Astrocyte (in vitro differentiated cells and primary cell): ENCODE data around the gene PARD3B. TPM values are rescaled to one million over a fixed set of nuclear protein-coding genes. Genes with fewer than 3 reads are reported as not detected.

Source experiments
- DNase-seq: peaks from one replicate; pipeline ENCODE4 v3.0.0-alpha.2; 2010; ENCODE audit warnings: low read depth
- FAIRE-seq: peaks from 2 replicates; lab custom pipeline; 2011; peaks lifted over from hg19 to GRCh38; lab: Jason Lieb, UNC
- H2AFZ ChIP-seq: 2 replicates; pipeline ENCODE4 v1.6.0; 2012; ENCODE audit warnings: low read depth, low read length, inconsistent platforms
- H3K27ac ChIP-seq: 2 replicates; pipeline ENCODE4 v1.5.1; 2011; ENCODE audit warnings: low read depth, low read length, inconsistent platforms
- H3K27me3 ChIP-seq: 2 replicates; pipeline ENCODE4 v1.6.0; 2011; ENCODE audit warnings: low read length, inconsistent platforms; ENCODE audit not compliant: insufficient read depth
- H3K36me3 ChIP-seq: 2 replicates; pipeline ENCODE4 v1.5.1; 2011; ENCODE audit warnings: low read length, inconsistent platforms; ENCODE audit not compliant: insufficient read depth
- H3K4me1 ChIP-seq: 2 replicates; pipeline ENCODE4 v1.5.1; 2011; ENCODE audit warnings: low read length, inconsistent platforms; ENCODE audit not compliant: insufficient read depth
- H3K4me2 ChIP-seq: 2 replicates; pipeline ENCODE4 v1.6.0; 2012; ENCODE audit warnings: low read length, inconsistent platforms
- H3K4me3 ChIP-seq: 2 replicates; pipeline ENCODE4 v1.5.1; 2011; ENCODE audit warnings: low read depth, mild to moderate bottlenecking, low read length, inconsistent platforms; ENCODE audit not compliant: insufficient read depth
- H3K79me2 ChIP-seq: 2 replicates; pipeline ENCODE4 v1.6.0; 2012; ENCODE audit warnings: mild to moderate bottlenecking, low read length, inconsistent platforms; ENCODE audit not compliant: insufficient read depth
- H3K9ac ChIP-seq: 2 replicates; pipeline ENCODE4 v1.6.0; 2012; ENCODE audit warnings: mild to moderate bottlenecking, low read length, inconsistent platforms
- H3K9me3 ChIP-seq: 2 replicates; pipeline ENCODE4 v1.5.1; 2012; ENCODE audit warnings: low read depth, mild to moderate bottlenecking, low read length, inconsistent platforms; ENCODE audit not compliant: insufficient read depth
- H4K20me1 ChIP-seq: 2 replicates; pipeline ENCODE4 v1.6.0; 2012; ENCODE audit warnings: low read length, inconsistent platforms; ENCODE audit not compliant: insufficient read depth
- H3K27ac Mint-ChIP-seq: one replicate; pipeline ENCODE4 v1.8.0; 2021; ENCODE audit warnings: mild to moderate bottlenecking, mixed read lengths; ENCODE audit not compliant: unreplicated experiment
- H3K27me3 Mint-ChIP-seq: one replicate; pipeline ENCODE4 v1.8.0; 2021; ENCODE audit warnings: low read depth, mixed read lengths; ENCODE audit not compliant: unreplicated experiment
- H3K36me3 Mint-ChIP-seq: one replicate; pipeline ENCODE4 v1.8.0; 2021; ENCODE audit warnings: low read depth, mixed read lengths; ENCODE audit not compliant: unreplicated experiment
- H3K4me1 Mint-ChIP-seq: one replicate; pipeline ENCODE4 v1.8.0; 2021; ENCODE audit warnings: low read depth, mixed read lengths; ENCODE audit not compliant: unreplicated experiment
- H3K4me3 Mint-ChIP-seq: one replicate; pipeline ENCODE4 v1.8.0; 2021; ENCODE audit warnings: mild to moderate bottlenecking, moderate library complexity, mixed read lengths; ENCODE audit not compliant: unreplicated experiment
- H3K9me3 Mint-ChIP-seq: one replicate; pipeline ENCODE4 v1.8.0; 2021; ENCODE audit warnings: mild to moderate bottlenecking, mixed read lengths; ENCODE audit not compliant: unreplicated experiment
- EZH2 ChIP-seq: IDR thresholded peaks from 2 replicates; pipeline ENCODE4 v1.6.1; 2012; ENCODE audit warnings: mild to moderate bottlenecking, low read length, inconsistent platforms; ENCODE audit not compliant: insufficient read depth
- total RNA-seq: library from RNA; stranded (reverse); gene quantifications from 2 replicates; pipeline ENCODE4 v1.2.1, GENCODE V29; 2021
- TF ChIP-seq, protein P1 (sequence below): IDR thresholded peaks from 2 replicates; pipeline ENCODE4 v1.5.1; 2011; ENCODE audit warnings: low read depth, mild to moderate bottlenecking, inconsistent platforms, low read length, moderate library complexity; ENCODE audit not compliant: insufficient read depth

PARD3B gene
- total RNA-seq, 1 donor from 2014 or later, result 6.5 TPM

DNA sequence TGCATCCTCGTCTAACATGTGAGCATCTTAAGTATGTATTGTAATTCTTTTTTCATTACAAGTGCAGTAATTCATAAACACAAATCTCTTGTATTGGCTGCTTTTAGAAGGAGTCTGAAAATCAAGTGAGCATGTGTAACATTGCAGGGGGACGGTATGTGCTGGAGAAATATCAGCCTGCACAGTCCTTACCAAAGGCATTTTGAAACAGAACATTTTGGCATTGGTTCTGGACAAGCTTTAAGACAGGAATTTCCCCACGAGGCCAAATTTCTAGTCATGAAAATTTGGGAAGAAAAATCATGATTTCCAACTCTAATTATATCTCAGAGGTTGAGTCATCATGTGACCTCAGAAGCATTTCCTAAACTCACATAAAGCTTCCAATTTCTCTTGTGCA, 1112.3 kb downstream of the PARD3B start:
- H2AFZ ChIP-seq, result no peak overlapping the region
- DNase-seq, result peak; percentile 59
- H3K36me3 ChIP-seq, result no peaks in the 10 kb centered on the region
- Mint-ChIP-seq H3K27ac (no peak overlapping the region), H3K36me3 (no peaks in the 10 kb centered on the region), H3K4me3 (no peak overlapping the region), H3K4me1 (peaks cover 28% of the 10 kb centered on the region), H3K9me3 (no peaks in the 10 kb centered on the region), H3K27me3 (no peaks in the 10 kb centered on the region)
- H4K20me1 ChIP-seq, result no peaks in the 10 kb centered on the region
- TF ChIP-seq, protein P1, sequence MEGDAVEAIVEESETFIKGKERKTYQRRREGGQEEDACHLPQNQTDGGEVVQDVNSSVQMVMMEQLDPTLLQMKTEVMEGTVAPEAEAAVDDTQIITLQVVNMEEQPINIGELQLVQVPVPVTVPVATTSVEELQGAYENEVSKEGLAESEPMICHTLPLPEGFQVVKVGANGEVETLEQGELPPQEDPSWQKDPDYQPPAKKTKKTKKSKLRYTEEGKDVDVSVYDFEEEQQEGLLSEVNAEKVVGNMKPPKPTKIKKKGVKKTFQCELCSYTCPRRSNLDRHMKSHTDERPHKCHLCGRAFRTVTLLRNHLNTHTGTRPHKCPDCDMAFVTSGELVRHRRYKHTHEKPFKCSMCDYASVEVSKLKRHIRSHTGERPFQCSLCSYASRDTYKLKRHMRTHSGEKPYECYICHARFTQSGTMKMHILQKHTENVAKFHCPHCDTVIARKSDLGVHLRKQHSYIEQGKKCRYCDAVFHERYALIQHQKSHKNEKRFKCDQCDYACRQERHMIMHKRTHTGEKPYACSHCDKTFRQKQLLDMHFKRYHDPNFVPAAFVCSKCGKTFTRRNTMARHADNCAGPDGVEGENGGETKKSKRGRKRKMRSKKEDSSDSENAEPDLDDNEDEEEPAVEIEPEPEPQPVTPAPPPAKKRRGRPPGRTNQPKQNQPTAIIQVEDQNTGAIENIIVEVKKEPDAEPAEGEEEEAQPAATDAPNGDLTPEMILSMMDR, result no peak
- TF ChIP-seq EZH2, result no peak
- H3K4me1 ChIP-seq, result peaks cover 20% of the 10 kb centered on the region
- peak; percentile 75 for FAIRE-seq
- H3K4me2 ChIP-seq, result no peak overlapping the region
- no peak overlapping the region for H3K27ac ChIP-seq
- H3K9ac ChIP-seq, result no peak overlapping the region
- no peaks in the 10 kb centered on the region for H3K79me2 ChIP-seq
- no peaks in the 10 kb centered on the region for H3K9me3 ChIP-seq
- no peaks in the 10 kb centered on the region for H3K27me3 ChIP-seq
- no peak overlapping the region for H3K4me3 ChIP-seq

DNA sequence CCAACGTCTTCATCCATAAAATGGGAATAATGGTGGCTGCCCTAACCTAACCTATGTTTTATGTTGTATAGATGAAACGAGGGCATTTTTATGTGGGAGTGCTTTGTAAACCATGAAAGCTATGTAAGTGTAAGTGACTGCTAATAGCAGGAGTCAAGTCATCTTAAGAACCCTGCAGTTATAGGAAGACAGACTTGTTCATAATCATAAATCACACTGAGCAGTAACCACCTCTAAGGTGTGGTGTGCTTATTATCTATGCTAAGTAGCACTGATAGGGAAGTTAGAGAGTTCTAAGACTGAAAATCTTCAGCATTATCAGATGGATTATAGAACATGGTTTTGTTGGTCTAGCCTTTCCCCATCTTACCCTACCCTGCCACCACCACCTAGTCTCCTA, 1112.8 kb downstream of the PARD3B start:
- no peaks in the 10 kb centered on the region for H4K20me1 ChIP-seq
- H3K4me1 Mint-ChIP-seq, result peaks cover 28% of the 10 kb centered on the region
- peaks cover 20% of the 10 kb centered on the region for H3K4me1 ChIP-seq
- no peak overlapping the region for H3K4me2 ChIP-seq
- H3K36me3 Mint-ChIP-seq, result no peaks in the 10 kb centered on the region
- TF ChIP-seq EZH2, result no peak
- TF ChIP-seq, protein P1, result no peak
- no peaks in the 10 kb centered on the region for H3K36me3 ChIP-seq
- H3K9ac ChIP-seq, result no peak overlapping the region
- DNase-seq (no peak), FAIRE-seq (no peak)
- no peaks in the 10 kb centered on the region for H3K9me3 ChIP-seq
- no peaks in the 10 kb centered on the region for H3K27me3 ChIP-seq
- no peak overlapping the region for H2AFZ ChIP-seq
- no peak overlapping the region for H3K4me3 Mint-ChIP-seq
- no peak overlapping the region for H3K27ac Mint-ChIP-seq
- no peak overlapping the region for H3K27ac ChIP-seq
- no peaks in the 10 kb centered on the region for H3K27me3 Mint-ChIP-seq
- H3K79me2 ChIP-seq, result no peaks in the 10 kb centered on the region
- H3K4me3 ChIP-seq, result no peak overlapping the region
- no peaks in the 10 kb centered on the region for H3K9me3 Mint-ChIP-seq

DNA sequence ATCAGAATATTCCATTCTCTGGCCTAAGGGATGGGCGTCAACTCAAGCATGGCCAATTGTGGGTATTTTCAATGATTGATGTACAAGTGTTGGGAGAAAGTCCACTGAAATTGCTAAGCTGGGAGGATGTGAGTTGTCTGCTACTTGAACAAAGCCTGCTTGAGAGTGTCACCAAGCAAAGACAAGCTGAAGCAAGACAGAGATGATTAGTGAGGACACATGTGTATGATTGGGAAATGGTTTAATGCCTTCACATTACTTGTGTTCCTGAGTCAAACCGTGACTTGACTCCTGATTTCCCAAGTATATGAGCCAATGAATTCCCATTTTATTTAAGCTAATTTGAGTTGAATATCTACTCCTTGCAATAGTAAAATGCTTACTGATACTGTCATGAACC, 1113.3 kb downstream of the PARD3B start:
- H3K36me3 ChIP-seq, result no peaks in the 10 kb centered on the region
- H3K4me3 ChIP-seq, result no peak overlapping the region
- no peak overlapping the region for H2AFZ ChIP-seq
- no peak overlapping the region for H3K4me2 ChIP-seq
- no peaks in the 10 kb centered on the region for H4K20me1 ChIP-seq
- peaks cover 28% of the 10 kb centered on the region for H3K4me1 Mint-ChIP-seq
- H3K79me2 ChIP-seq, result no peaks in the 10 kb centered on the region
- no peak overlapping the region for H3K4me3 Mint-ChIP-seq
- no peaks in the 10 kb centered on the region for H3K36me3 Mint-ChIP-seq
- FAIRE-seq (no peak), DNase-seq (no peak)
- H3K4me1 ChIP-seq, result peaks cover 20% of the 10 kb centered on the region
- TF ChIP-seq EZH2, result no peak
- TF ChIP-seq, protein P1, result no peak
- peaks cover 2% of the 10 kb centered on the region for H3K27me3 Mint-ChIP-seq
- H3K27ac Mint-ChIP-seq, result no peak overlapping the region
- H3K27ac ChIP-seq, result no peak overlapping the region
- peaks cover 2% of the 10 kb centered on the region for H3K9me3 Mint-ChIP-seq
- H3K9me3 ChIP-seq, result no peaks in the 10 kb centered on the region
- H3K27me3 ChIP-seq, result no peaks in the 10 kb centered on the region
- no peak overlapping the region for H3K9ac ChIP-seq
